Muscle layer of duodenum (tissue), 2 donors: ENCODE measurements around the gene ZNF705A.
"Not testable (repeated sequence)": the region's sequence is repeated elsewhere in the genome, so short reads cannot be mapped to it uniquely, and the experiment has no call there.

Experiments
- H3K27ac ChIP-seq: one replicate; pipeline ENCODE4 v1.7.0; 2013; ENCODE audit warnings: mild to moderate bottlenecking, low read length
- H3K27me3 ChIP-seq: one replicate; pipeline ENCODE4 v1.7.0; 2013; ENCODE audit warnings: low read depth, mild to moderate bottlenecking, control low read depth, low read length
- H3K36me3 ChIP-seq, 2 donors: one replicate each; pipeline ENCODE4 v1.7.0; 2013; ENCODE audit warnings: low read length in 2 of 2, control low read depth in 1 of 2, mild to moderate bottlenecking in 1 of 2; ENCODE audit not compliant: insufficient read depth in 2 of 2, control insufficient read depth in 1 of 2
- H3K4me1 ChIP-seq, 2 donors: one replicate each; pipeline ENCODE4 v1.7.0; 2013; ENCODE audit warnings: low read length in 2 of 2, mild to moderate bottlenecking in 2 of 2, control low read depth in 1 of 2, moderate library complexity in 1 of 2; ENCODE audit not compliant: insufficient read depth in 2 of 2, control insufficient read depth in 1 of 2
- H3K4me3 ChIP-seq, 2 donors: one replicate each; pipeline ENCODE4 v1.7.0; 2013; ENCODE audit warnings: low read length in 2 of 2, low read depth in 1 of 2, mild to moderate bottlenecking in 1 of 2
- H3K9me3 ChIP-seq, 2 donors: one replicate each; pipeline ENCODE4 v1.7.0; 2013; ENCODE audit warnings: low read length in 2 of 2, control low read depth in 1 of 2, mild to moderate bottlenecking in 1 of 2; ENCODE audit not compliant: control insufficient read depth in 1 of 2
- donor health status: healthy.

ZNF705A gene

DNA sequence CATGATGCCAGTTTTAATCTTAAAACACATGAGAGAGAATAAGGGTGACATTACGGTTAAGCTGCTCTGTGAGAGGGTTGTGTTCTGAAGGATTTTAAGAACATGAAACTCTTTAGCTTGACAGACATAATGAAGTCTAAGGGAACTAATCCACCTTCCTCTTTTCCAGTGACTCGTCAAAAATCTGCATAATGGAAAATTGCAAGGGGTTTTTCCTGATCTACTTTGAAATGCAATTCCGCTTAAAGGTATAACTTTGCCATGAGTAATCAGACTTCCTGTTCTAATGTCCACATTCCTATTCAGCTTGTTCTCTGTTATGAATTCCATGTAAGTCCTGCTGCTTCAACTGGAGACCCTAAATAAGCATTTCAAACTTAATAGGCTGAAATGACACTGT is at the start of gene ZNF705A:
TSS of gene ZNF705A (plus strand) at position 171 of the 400 bp plus-strand sequence. CDS start 15,611 bp downstream, outside the sequence.
- no peak within 1 kb of the TSS for H3K4me3 ChIP-seq
- H3K27me3 ChIP-seq = no peaks in the 10 kb centered on the region
- H3K9me3 ChIP-seq = no peaks in the 10 kb centered on the region
- H3K4me1 ChIP-seq = no peaks in the 10 kb centered on the region
- H3K36me3 ChIP-seq = no peaks in the 10 kb centered on the region
- no peak within 1 kb of the TSS for H3K27ac ChIP-seq

DNA sequence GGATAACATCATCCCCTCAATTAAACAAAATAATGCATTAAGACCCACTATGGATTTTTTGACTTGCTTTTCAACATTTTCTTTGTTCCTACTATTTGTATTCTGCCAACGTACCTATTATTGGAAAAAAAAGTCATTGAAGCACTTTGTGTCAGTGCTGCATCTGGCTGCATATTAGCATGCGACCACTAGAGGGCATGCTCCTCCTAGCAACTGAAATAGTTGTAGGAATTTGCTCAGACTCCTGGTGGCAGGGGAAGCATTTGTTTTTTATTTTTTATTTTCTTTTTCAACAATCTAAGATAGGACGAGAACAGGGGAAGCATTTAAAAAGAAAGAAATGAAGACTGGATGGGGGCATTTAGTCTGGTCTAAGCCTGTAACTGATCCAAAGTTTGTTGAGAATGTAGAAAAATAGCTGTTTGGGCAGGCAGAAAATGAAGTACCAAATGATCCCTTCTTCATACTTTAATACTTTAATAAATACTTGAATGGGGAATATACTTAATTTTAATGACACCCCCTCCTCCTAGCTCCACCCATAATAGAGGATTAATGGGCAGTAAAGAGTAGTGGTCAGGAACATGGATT is 47.9 kb upstream of the ZNF705A start:
- H3K27ac ChIP-seq = no peak overlapping the region
- H3K4me3 ChIP-seq = peak overlapping the region in 1 of 2 donors; percentile 22
- H3K9me3 ChIP-seq = no peaks in the 10 kb centered on the region
- H3K4me1 ChIP-seq = no peaks in the 10 kb centered on the region
- H3K36me3 ChIP-seq = peaks cover 2 to 11% of the 10 kb centered on the region in 2 donors
- no peaks in the 10 kb centered on the region for H3K27me3 ChIP-seq

DNA sequence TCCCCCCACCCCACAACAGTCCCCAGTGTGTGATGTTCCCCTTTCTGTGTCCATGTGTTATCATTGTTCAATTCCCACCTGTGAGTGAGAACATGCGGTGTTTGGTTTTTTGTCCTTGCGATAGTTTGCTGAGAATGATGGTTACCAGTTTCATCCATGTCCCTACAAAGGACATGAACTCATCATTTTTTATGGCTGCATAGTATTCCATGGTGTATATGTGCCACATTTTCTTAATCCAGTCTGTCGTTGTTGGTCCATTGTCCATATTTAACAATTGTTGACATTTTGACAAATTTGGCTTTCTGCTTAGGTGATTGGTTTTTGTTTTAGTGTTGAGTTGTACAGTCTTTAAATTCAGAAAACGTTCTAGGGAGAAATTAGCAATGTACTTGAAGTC is 43.7 kb upstream of the ZNF705A start:
- not testable (repeated sequence) for H3K36me3 ChIP-seq, H3K4me1 ChIP-seq, H3K27me3 ChIP-seq, H3K27ac ChIP-seq, H3K4me3 ChIP-seq, H3K9me3 ChIP-seq

DNA sequence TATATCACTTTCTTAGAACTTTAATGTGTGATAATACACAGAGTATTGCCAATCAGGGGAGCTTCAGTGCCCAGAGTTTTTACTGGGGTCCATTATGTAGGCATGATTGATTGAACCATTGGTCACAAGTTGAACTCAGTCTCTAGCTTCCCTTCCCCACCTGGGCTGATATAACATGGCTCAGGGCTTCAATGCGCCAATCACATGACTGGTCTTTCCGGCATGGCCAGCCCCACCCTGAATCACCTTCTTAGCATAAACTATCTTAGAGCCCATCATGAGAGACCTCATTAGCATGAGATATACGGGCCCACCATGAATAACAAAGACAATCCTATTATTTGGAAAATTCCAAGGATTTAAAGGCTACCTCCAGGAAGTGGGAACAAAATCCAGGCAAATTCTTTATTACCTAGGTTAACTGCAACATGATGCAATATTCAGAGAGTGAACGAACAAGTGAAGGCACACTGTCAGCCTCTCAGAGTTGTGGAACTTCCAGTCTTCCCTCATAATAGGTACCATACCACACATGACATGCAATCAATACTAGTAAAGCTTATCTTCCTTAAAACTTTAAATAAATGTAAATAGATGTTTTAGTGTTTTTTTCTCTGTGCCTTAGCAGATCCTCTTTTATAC is 36.6 kb upstream of the ZNF705A start:
- no peaks in the 10 kb centered on the region for H3K9me3 ChIP-seq
- no peak overlapping the region for H3K27ac ChIP-seq
- H3K4me1 ChIP-seq = no peaks in the 10 kb centered on the region
- H3K36me3 ChIP-seq = peaks cover 0 to 7% of the 10 kb centered on the region in 2 donors
- H3K4me3 ChIP-seq = no peak overlapping the region
- no peaks in the 10 kb centered on the region for H3K27me3 ChIP-seq

DNA sequence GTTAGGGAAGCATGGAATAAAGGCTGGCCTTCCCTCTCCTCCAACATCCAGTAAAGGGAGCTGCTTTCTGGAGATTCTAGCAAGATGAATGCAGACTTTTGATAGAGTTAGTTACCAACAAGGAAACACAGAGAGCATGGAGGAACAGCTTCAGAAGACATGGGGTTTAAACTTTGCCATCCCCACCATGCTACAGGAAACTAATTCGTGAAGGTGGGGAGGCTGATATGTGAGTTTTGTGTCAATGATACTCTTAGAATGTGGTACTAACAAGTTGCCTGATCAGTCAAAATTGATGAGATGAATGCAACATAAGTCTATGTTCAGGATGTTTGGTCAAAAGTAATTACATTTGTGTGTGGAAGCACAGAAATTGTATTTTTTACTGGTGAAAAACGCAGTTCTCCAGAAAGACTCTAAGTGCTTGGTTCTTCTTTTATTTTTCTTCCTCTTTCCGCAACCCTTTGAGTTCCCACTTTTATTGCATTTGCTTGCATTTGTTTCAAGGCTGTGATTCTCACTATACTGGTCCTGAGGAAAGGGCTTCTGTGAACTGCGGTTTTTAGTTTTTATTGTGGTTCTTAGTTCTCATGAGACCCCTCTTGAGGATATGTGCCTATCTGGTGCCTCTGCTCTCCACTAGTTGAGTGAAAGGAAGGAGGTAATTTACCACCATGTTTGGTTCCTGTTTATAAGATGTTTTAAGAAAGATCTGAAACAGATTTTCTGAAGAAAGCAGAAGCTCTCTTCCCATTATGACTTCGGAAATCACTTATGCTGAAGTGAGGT is 33.5 kb upstream of the ZNF705A start, which contains the start of gene CLEC4A:
TSS of gene CLEC4A (plus strand) at position 494 of the 789 bp plus-strand sequence. CDS start at position 756, 262 bp downstream.
- Histone ChIP-seq H3K27ac (no peak within 1 kb of the TSS), H3K27me3 (no peaks in the 10 kb centered on the region), H3K9me3 (no peaks in the 10 kb centered on the region), H3K36me3 (peaks cover 0 to 13% of the 10 kb centered on the region in 2 donors), H3K4me3 (no peak within 1 kb of the TSS), H3K4me1 (no peaks in the 10 kb centered on the region)

DNA sequence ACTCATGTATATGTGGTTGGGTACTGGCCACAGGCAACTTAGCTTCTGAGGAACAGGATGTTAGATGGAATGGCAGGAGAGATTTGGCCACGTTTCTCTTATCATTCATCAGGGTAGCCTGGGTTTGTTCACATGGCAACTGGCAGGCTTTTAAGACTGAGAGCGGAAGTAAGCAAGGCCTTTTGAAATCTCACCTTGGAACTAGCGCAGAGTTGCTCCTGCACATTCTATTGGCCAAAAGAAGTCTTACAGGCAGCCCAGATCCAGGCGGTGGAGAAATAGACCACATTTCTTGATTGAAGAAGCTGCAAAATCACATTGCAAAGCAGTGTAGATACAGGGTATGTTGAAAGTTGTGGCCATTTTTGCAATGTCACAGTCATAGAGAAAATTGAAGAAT is 29.7 kb upstream of the ZNF705A start:
- Histone ChIP-seq H3K27me3 (no peaks in the 10 kb centered on the region), H3K36me3 (peaks cover 0 to 15% of the 10 kb centered on the region in 2 donors), H3K4me1 (no peaks in the 10 kb centered on the region), H3K4me3 (no peak overlapping the region), H3K27ac (no peak overlapping the region), H3K9me3 (no peaks in the 10 kb centered on the region)

DNA sequence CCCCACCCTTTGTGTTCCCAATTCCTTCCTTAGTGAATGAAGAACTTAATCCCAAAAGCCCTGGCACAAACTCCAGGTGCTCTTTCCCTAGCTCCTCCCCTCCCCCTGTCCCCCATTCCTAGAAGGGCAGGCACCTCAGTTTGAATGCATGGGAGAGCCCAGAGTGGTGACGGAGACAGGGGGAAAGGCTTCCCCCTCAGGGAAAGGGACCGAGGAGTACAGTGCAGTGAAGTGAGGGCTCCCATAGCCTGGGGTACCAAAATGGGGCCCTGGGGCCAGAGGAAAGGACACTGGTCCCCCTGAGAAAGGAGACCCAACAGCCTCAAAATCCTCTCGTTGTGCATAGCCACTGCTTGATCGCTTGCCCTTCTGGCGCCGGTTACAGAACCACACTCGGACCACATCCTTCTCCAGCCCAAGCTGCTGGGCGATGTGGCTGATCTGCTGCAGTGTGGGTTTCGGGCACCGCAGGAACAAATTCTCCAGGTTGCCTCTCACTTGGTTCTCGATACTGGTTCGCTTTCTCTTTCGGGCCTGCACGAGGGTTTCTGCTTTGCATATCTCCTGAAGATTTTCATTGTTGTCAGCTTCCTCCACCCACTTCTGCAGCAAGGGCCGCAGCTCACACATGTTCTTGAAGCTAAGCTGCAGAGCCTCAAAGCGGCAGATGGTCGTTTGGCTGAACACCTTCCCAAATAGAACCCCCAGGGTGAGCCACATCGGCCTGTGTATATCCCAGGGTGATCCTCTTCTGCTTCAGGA is 23.0 kb upstream of the ZNF705A start:
- not testable (repeated sequence) for H3K27me3 ChIP-seq, H3K27ac ChIP-seq, H3K4me3 ChIP-seq, H3K9me3 ChIP-seq, H3K4me1 ChIP-seq
- peaks cover 0 to 16% of the 10 kb centered on the region in 2 donors for H3K36me3 ChIP-seq

DNA sequence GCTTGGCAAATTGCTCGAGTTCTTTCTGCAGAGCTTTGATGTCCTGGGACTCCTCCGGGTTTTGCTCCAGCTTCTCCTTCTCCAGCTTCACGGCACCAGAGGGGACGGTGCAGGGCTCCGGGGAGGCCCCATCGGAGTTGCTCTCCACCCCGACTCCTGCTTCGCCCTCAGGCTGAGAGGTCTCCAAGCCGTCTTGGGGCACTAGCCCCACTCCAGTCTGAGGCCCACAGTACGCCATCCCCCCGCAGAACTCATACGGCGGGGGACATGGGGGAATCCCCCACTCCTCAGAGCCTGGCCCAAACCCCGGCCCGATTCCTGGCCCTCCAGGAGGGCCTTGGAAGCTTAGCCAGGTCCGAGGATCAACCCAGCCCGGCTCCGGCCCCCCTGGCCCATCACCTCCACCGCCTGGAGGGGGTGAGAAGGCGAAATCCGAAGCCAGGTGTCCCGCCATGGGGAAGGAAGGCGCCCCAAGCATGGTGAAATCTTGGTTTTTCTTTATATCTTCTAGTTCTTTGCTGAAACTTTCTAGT is 22.4 kb upstream of the ZNF705A start:
- not testable (repeated sequence) for H3K27ac ChIP-seq, H3K4me3 ChIP-seq, H3K9me3 ChIP-seq, H3K4me1 ChIP-seq, H3K27me3 ChIP-seq
- peaks cover 0 to 12% of the 10 kb centered on the region in 2 donors for H3K36me3 ChIP-seq

DNA sequence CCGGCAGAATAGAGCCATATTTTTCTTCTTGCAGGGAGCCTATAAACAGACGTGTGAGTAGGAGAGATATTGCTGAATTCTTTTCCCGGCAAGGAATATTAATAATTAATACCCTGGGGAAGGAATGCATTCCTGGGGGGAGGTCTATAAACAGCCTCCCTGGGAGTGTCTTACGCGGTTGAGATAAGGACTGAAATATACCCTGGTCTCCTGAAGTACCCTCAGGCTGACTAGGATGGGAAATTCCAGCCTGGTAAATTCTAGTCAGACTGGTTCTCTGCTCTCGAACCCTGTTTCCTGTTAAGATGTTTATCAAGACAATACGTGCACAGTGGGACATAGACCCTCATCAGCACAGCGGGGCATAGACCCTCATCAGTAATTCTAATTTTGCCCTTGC is 15.2 kb upstream of the ZNF705A start:
- H3K4me3 ChIP-seq, H3K27me3 ChIP-seq, H3K4me1 ChIP-seq, H3K27ac ChIP-seq, H3K9me3 ChIP-seq, H3K36me3 ChIP-seq: not testable (repeated sequence)

DNA sequence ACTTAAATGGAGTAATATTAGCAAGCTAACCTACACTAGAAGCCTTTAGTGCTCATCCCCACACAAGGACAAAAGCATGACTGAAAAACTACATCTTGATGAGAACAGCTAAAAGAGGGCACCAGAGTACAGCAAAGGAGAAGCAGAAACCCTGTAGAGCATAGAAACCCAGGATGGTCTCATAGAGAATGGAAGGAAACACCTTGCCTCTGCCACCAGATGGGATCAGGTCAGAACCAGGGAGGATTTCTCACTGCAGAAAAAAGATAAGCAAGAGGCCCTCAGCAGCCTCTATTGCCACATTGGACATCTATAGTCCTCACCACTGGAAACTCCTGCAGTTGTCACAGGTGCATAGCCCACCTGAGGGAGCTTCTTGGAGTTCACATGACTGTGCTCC is 13.6 kb upstream of the ZNF705A start:
- no peak overlapping the region for H3K4me3 ChIP-seq
- no peaks in the 10 kb centered on the region for H3K9me3 ChIP-seq
- peaks cover 0 to under 1% of the 10 kb centered on the region in 2 donors for H3K36me3 ChIP-seq
- H3K4me1 ChIP-seq = peaks cover 0 to 5% of the 10 kb centered on the region in 2 donors
- no peak overlapping the region for H3K27ac ChIP-seq
- H3K27me3 ChIP-seq = no peaks in the 10 kb centered on the region
